ENCODE data around the gene HSPA1B. TPM values are rescaled to one million over a fixed set of nuclear protein-coding genes. Genes with fewer than 3 reads are reported as not detected.

Gene HSPA1B
- total and polyA plus RNA-seq, 2 of the 4 experiments (the other 2 are of a cell fraction) = 61.1 to 93.6 TPM

GRCh38 chr6:31879143-31879542 is 51.6 kb downstream of the HSPA1B start:
- Histone ChIP-seq H3K23ac (ENCODE audit: low read depth, low read length) (no peak overlapping the region), H3K9ac (ENCODE audit: low read depth, low read length) (no peak overlapping the region), H3K36me3 (ENCODE audit: control insufficient read depth, insufficient read depth, low read length) (peaks cover 41% of the 10 kb centered on the region), H4K8ac (ENCODE audit: low read depth in 2 of 2, low read length in 2 of 2) (no peak overlapping the region), H3K4me1 (ENCODE audit: control insufficient read depth, insufficient read depth, low read length) (peaks cover 10% of the 10 kb centered on the region), H2AK5ac (ENCODE audit: low read depth, low read length) (no peak overlapping the region), H4K20me1 (ENCODE audit: insufficient read depth, low read length) (0 out of 2 replicates have a peak, but pooled peaks cover 2% of the 10 kb centered on the region), H3K4ac (ENCODE audit: low read depth, low read length) (no peak overlapping the region), H2BK5ac (ENCODE audit: low read depth, low read length, poor library complexity, severe bottlenecking) (no peak overlapping the region), H3K27ac (ENCODE audit: insufficient read depth, low read length) (no peak overlapping the region), H4K91ac (ENCODE audit: insufficient read depth, low read depth, low read length) (no peak overlapping the region), H4K5ac (ENCODE audit: low read depth, low read length) (no peak overlapping the region), H2AK9ac (replicated peaks; ENCODE audit: low read depth, low read length, poor library complexity) (no peak overlapping the region), H2BK15ac (ENCODE audit: low read depth, low read length) (no peak overlapping the region), H3K27me3 (ENCODE audit: control insufficient read depth, insufficient read depth, low read length) (no peaks in the 10 kb centered on the region), H3K9me3 (ENCODE audit: control insufficient read depth, insufficient read depth, low read length) (no peaks in the 10 kb centered on the region), H3K18ac (ENCODE audit: low read depth, low read length) (no peak overlapping the region), H3K14ac (replicated peaks; ENCODE audit: low read depth, low read length) (no peak overlapping the region), H3K79me1 (ENCODE audit: low read depth in 1 of 2, low read length in 2 of 2) (no peaks in the 10 kb centered on the region), H3K4me3 (ENCODE audit: insufficient read depth, low read depth, low read length) (no peak overlapping the region), H3K4me2 (ENCODE audit: low read depth, low read length) (no peak overlapping the region), H2AFZ (replicated peaks; ENCODE audit: low read length, poor library complexity) (no peak overlapping the region), H2BK20ac (ENCODE audit: low read depth, low read length) (no peak overlapping the region), H3K9me1 (ENCODE audit: insufficient read depth, low read length) (0 out of 2 replicates have a peak, but pooled peaks cover 2% of the 10 kb centered on the region), H3K56ac (ENCODE audit: extremely low read depth, insufficient read depth, low read length) (no peak overlapping the region), H2BK120ac (ENCODE audit: low read depth, low read length) (no peak overlapping the region)
- ChIA-PET CTCF (no interaction called here), POLR2A (ENCODE audit: unreplicated experiment) (no interaction called here)
- ATAC-seq (ENCODE audit: low read depth) (no peak), DNase-seq (no peak)
- BruUV-seq (replicated peaks) = no TSS peak
- no peak for TF ChIP-seq CHD1 (IDR thresholded peaks at IDR 0.05; ENCODE audit: low read depth, low read length)
- no peak for TF ChIP-seq POLR2A (IDR thresholded peaks at IDR 0.05; ENCODE audit: low read depth, low read length)
- no peak for TF ChIP-seq MAFK (IDR thresholded peaks at IDR 0.05; ENCODE audit: low read depth, low read length)
- TF ChIP-seq FOS (IDR thresholded peaks at IDR 0.05; ENCODE audit: low read depth, low read length) = no peak
- TF ChIP-seq SMC3 (IDR thresholded peaks at IDR 0.05; ENCODE audit: low read depth, low read length) = no peak
- no peak for TF ChIP-seq NFE2L2 (IDR thresholded peaks at IDR 0.05; ENCODE audit: low read depth, low read length)
- no peak for TF ChIP-seq CTCF (conservative IDR thresholded peaks at IDR 0.05; ENCODE audit: low read depth, low read length)
- no peak for TF ChIP-seq USF2 (IDR thresholded peaks at IDR 0.05; ENCODE audit: low read depth, low read length)
- TF ChIP-seq CEBPB (IDR thresholded peaks at IDR 0.05; ENCODE audit: low read depth, low read length) = no peak
- TF ChIP-seq ELK1 (IDR thresholded peaks at IDR 0.05; ENCODE audit: borderline replicate concordance, low read depth, low read length) = no peak
- TF ChIP-seq MXI1 (IDR thresholded peaks at IDR 0.05; ENCODE audit: borderline replicate concordance, low read depth, low read length) = no peak
- TF ChIP-seq RAD21 (IDR thresholded peaks at IDR 0.05; ENCODE audit: low read length) = no peak
- TF ChIP-seq MAZ (IDR thresholded peaks at IDR 0.05; ENCODE audit: borderline replicate concordance, low read depth, low read length) = no peak
- TF ChIP-seq RCOR1 (IDR thresholded peaks at IDR 0.05; ENCODE audit: insufficient replicate concordance, low read length) = no peak
- no peak for TF ChIP-seq BHLHE40 (IDR thresholded peaks at IDR 0.05; ENCODE audit: low read depth, low read length)
- no peak for TF ChIP-seq RFX5 (IDR thresholded peaks at IDR 0.05; ENCODE audit: low read depth, low read length)
- intact Hi-C loops (cut with micrococcal nuclease) (no loop called here), in situ Hi-C loops (cut with MboI; ENCODE audit: low sequenced_read_pairs) (no loop called here), dilution Hi-C loops (cut with HindIII; ENCODE audit: low sequenced_read_pairs, unreplicated experiment) (no loop called here)
- 95% methylated on average over 6 of the region's 13 CpGs; no CpG with 5 or more reads in 1 of the 2 experiments for whole genome bisulfite sequencing, 2 experiments (ENCODE audit: extremely low coverage in 2 of 2, insufficient read length in 1 of 2)

Measured in IMR-90 (cell line).